H9 (cell line): Measurements from ENCODE around the gene DHRSX. TPM values are rescaled to one million over a fixed set of nuclear protein-coding genes. Genes with fewer than 3 reads are reported as not detected.

Experiments
- DNase-seq: peaks from one replicate; pipeline ENCODE4 v3.0.0-alpha.2; 2017
- H2AFZ ChIP-seq: one replicate; pipeline ENCODE4 v1.6.1; 2013; ENCODE audit warnings: mild to moderate bottlenecking, low read length, control low read depth, moderate library complexity
- H2AK5ac ChIP-seq: 2 replicates; pipeline ENCODE4 v1.6.1; 2013; ENCODE audit warnings: low read length, control low read depth, mixed read lengths; ENCODE audit not compliant: insufficient read length
- H2BK120ac ChIP-seq: one replicate; pipeline ENCODE4 v1.6.1; 2013; ENCODE audit warnings: low read depth, mild to moderate bottlenecking, low read length, control low read depth, inconsistent platforms; ENCODE audit not compliant: poor library complexity, severe bottlenecking
- H2BK12ac ChIP-seq: 2 replicates; pipeline ENCODE4 v1.6.1; 2013; ENCODE audit warnings: low read length, control low read depth, mixed read lengths, low read depth; ENCODE audit not compliant: insufficient read length
- H2BK15ac ChIP-seq: 2 replicates; pipeline ENCODE4 v1.6.1; 2013; ENCODE audit warnings: low read depth, low read length, control low read depth
- H2BK20ac ChIP-seq: one replicate; pipeline ENCODE4 v1.6.1; 2013; ENCODE audit warnings: low read depth, mild to moderate bottlenecking, low read length, control low read depth, inconsistent platforms; ENCODE audit not compliant: poor library complexity, severe bottlenecking
- H2BK5ac ChIP-seq: 2 replicates; pipeline ENCODE4 v1.6.1; 2013; ENCODE audit warnings: low read length, control low read depth, mixed read lengths; ENCODE audit not compliant: insufficient read length
- H3K14ac ChIP-seq: 2 replicates; pipeline ENCODE4 v1.6.1; 2013; ENCODE audit warnings: low read length, control low read depth; ENCODE audit not compliant: insufficient read depth
- H3K18ac ChIP-seq: 2 replicates; pipeline ENCODE4 v1.6.1; 2013; ENCODE audit warnings: low read depth, mild to moderate bottlenecking, mixed read lengths, low read length, control low read depth; ENCODE audit not compliant: insufficient read length
- H3K23ac ChIP-seq: 2 replicates; pipeline ENCODE4 v1.6.1; 2013; ENCODE audit warnings: low read length, control low read depth, mixed read lengths, low read depth; ENCODE audit not compliant: insufficient read length
- H3K23me2 ChIP-seq: 2 replicates; pipeline ENCODE4 v1.6.1; 2013; ENCODE audit warnings: low read depth, mild to moderate bottlenecking, mixed read lengths, low read length, control low read depth; ENCODE audit not compliant: insufficient read length, poor library complexity, severe bottlenecking
- H3K27ac ChIP-seq: 2 replicates; pipeline ENCODE4 v1.5.1; 2013; ENCODE audit warnings: low read length, control low read depth, mixed read lengths, low read depth; ENCODE audit not compliant: insufficient read length
- H3K27me3 ChIP-seq: 2 replicates; pipeline ENCODE4 v1.6.1; 2013; ENCODE audit warnings: low read length, control low read depth, inconsistent platforms; ENCODE audit not compliant: insufficient read depth
- H3K4ac ChIP-seq: 2 replicates; pipeline ENCODE4 v1.6.1; 2013; ENCODE audit warnings: low read depth, mild to moderate bottlenecking, control low read depth, inconsistent platforms, low read length, moderate library complexity
- H3K4me1 ChIP-seq: 2 replicates; pipeline ENCODE4 v1.6.1; 2013; ENCODE audit warnings: low read length, control low read depth, inconsistent platforms; ENCODE audit not compliant: insufficient read depth
- H3K4me2 ChIP-seq: 2 replicates; pipeline ENCODE4 v1.6.1; 2013; ENCODE audit warnings: low read length, control low read depth, mixed read lengths; ENCODE audit not compliant: insufficient read length, insufficient read depth
- H3K56ac ChIP-seq: 2 replicates; pipeline ENCODE4 v1.6.1; 2013; ENCODE audit warnings: low read depth, mild to moderate bottlenecking, mixed read lengths, low read length, control low read depth; ENCODE audit not compliant: insufficient read length
- H3K79me1 ChIP-seq: 2 replicates; pipeline ENCODE4 v1.6.1; 2013; ENCODE audit warnings: low read depth, mild to moderate bottlenecking, moderate library complexity, low read length, control low read depth, inconsistent platforms; ENCODE audit not compliant: insufficient read depth, poor library complexity, severe bottlenecking
- H3K79me2 ChIP-seq: 2 replicates; pipeline ENCODE4 v1.6.1; 2013; ENCODE audit warnings: low read length, control low read depth, inconsistent platforms; ENCODE audit not compliant: insufficient read depth
- H3K9ac ChIP-seq: 2 replicates; pipeline ENCODE4 v1.6.1; 2013; ENCODE audit warnings: low read length, control low read depth, mixed read lengths; ENCODE audit not compliant: insufficient read length; ENCODE audit errors: extremely low read depth
- H3K9me3 ChIP-seq: one replicate; pipeline ENCODE4 v1.6.1; 2013; ENCODE audit warnings: low read depth, low read length, inconsistent platforms; ENCODE audit not compliant: control insufficient read depth
- H3T11ph ChIP-seq: one replicate; pipeline ENCODE4 v1.6.1; 2013; ENCODE audit warnings: mild to moderate bottlenecking, low read length, control low read depth, inconsistent platforms
- H4K20me1 ChIP-seq: one replicate; pipeline ENCODE4 v1.6.1; 2013; ENCODE audit not compliant: control insufficient read depth, insufficient read length, insufficient read depth
- H4K5ac ChIP-seq: 2 replicates; pipeline ENCODE4 v1.6.1; 2013; ENCODE audit warnings: low read depth, mild to moderate bottlenecking, mixed read lengths, low read length, control low read depth; ENCODE audit not compliant: insufficient read length
- H4K8ac ChIP-seq: replicated peaks from 2 replicates; pipeline ENCODE4 v1.6.1; 2013; ENCODE audit warnings: low read length, control low read depth, mixed read lengths, low read depth; ENCODE audit not compliant: insufficient read length
- H4K91ac ChIP-seq: 2 replicates; pipeline ENCODE4 v1.6.1; 2013; ENCODE audit warnings: low read depth, mild to moderate bottlenecking, moderate library complexity, mixed read lengths, low read length, control low read depth; ENCODE audit not compliant: insufficient read length
- H3K27ac Mint-ChIP-seq, 3 experiments: 2 replicates in 2 of 3; 3 replicates in 1 of 3; pipeline ENCODE4 v1.8.0; 2020 to 2021; ENCODE audit warnings: mixed read lengths in 3 of 3, mild to moderate bottlenecking in 1 of 3, moderate library complexity in 1 of 3
- H3K27me3 Mint-ChIP-seq: 2 replicates; pipeline ENCODE4 v1.8.0; 2021; ENCODE audit warnings: low read depth, mild to moderate bottlenecking, moderate library complexity, mixed read lengths
- H3K36me3 Mint-ChIP-seq, 3 experiments: 2 replicates in 2 of 3; 3 replicates in 1 of 3; pipeline ENCODE4 v1.8.0; 2020 to 2021; ENCODE audit warnings: low read depth in 3 of 3, mixed read lengths in 3 of 3; ENCODE audit not compliant: insufficient read depth in 1 of 3
- H3K4me1 Mint-ChIP-seq, 2 experiments: 2 replicates each; pipeline ENCODE4 v1.8.0; 2020; ENCODE audit warnings: mixed read lengths in 2 of 2
- H3K4me3 Mint-ChIP-seq, 2 experiments: 2 replicates in 1 of 2; 3 replicates in 1 of 2; pipeline ENCODE4 v1.8.0; 2020 to 2021; ENCODE audit warnings: mild to moderate bottlenecking in 2 of 2, mixed read lengths in 2 of 2, moderate library complexity in 1 of 2
- H3K9me3 Mint-ChIP-seq, 2 experiments: 2 replicates in 1 of 2; 3 replicates in 1 of 2; pipeline ENCODE4 v1.8.0; 2020; ENCODE audit warnings: mild to moderate bottlenecking in 2 of 2, mixed read lengths in 2 of 2, moderate library complexity in 1 of 2
- WGBS: extraction: QIAGEN DNeasy Blood & Tissue Kit; methylation state at CpG from one replicate; pipeline ENCODE4 v1.1.7; 2013; ENCODE audit warnings: missing lambda C conversion rate, low lambda C conversion rate, mixed read lengths; ENCODE audit not compliant: insufficient read length; ENCODE audit errors: extremely low coverage; 5-methylcytosine and 5-hydroxymethylcytosine counted together
- total RNA-seq: library from RNA; stranded (reverse); gene quantifications from 2 replicates; pipeline ENCODE4 v1.2.1, GENCODE V29; 2021
- TF ChIP-seq, protein P1 (sequence below): fragments of 200-600 bp; sonication (generic); conservative IDR thresholded peaks from 3 replicates; pipeline ENCODE4 v1.8.0; 2021; ENCODE audit warnings: antibody characterized with exemption, mild to moderate bottlenecking

Gene DHRSX
- total RNA-seq, 1 experiment from 2014 or later = 44.0 TPM

DNA sequence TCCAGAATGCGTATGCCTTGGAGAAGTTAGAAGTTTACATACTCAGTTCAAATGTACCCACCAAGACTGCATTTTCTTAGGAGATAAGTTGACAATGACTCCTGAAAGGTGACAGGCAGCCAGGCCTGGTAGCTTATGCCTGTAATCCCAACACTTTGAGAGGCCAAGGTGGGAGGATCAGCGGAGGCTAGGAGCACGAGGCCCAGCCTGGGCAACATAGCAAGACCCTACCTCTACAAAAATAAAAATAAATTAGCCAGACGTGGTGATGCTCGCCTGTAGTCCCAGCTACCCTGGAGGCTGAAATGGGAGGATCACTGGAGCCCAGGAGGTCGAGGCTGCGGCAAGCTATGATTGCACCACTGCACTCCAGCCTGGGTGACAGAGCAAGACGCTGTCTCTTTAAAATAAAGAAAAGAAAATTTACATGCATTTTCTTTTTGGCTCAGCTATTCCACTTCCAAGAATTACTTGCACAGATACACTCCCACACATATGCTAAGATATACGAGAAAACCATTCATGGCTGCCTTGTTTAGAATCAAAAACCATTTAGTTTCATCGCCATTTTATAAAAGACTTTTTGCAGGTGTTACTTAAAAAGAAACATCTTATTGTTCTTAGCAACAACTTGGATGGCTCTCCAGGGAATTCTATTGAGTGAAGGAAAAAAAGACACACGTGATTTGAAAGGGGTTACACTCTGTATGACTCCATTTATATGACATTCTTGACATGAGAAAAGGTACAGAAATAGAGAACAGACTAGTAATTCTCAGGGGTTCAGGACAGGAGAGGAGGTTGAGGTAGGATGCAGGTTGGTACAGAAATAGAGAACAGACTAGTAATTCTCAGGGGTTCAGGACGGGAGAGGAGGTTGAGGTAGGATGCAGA lies 66.3 kb downstream of the DHRSX start:
- H3K18ac ChIP-seq = no peak overlapping the region
- no peaks in the 10 kb centered on the region for H3K4me1 ChIP-seq
- H2BK12ac ChIP-seq = no peak overlapping the region
- H2BK20ac ChIP-seq = no peak overlapping the region
- no CpG with 5 or more reads among the region's 12 CpGs for WGBS
- no peak overlapping the region for H3T11ph ChIP-seq
- H3K27me3 ChIP-seq = no peaks in the 10 kb centered on the region
- H2AFZ ChIP-seq = no peak overlapping the region
- no peaks in the 10 kb centered on the region for H4K20me1 ChIP-seq
- H2BK120ac ChIP-seq = no peak overlapping the region
- H3K23me2 ChIP-seq = no peaks in the 10 kb centered on the region
- peaks cover 8% of the 10 kb centered on the region in 2 experiments for H3K9me3 Mint-ChIP-seq
- no peak overlapping the region for H2AK5ac ChIP-seq
- no peak overlapping the region for H4K8ac ChIP-seq
- no peak overlapping the region for H3K4me3 Mint-ChIP-seq
- H3K27ac Mint-ChIP-seq = peak overlapping the region in 2 of 3 experiments; percentile 0 to 38; a peak in 1 of 7 replicates
- H3K23ac ChIP-seq = no peak overlapping the region
- peaks cover 5% of the 10 kb centered on the region for H3K9me3 ChIP-seq
- no peak overlapping the region for H2BK15ac ChIP-seq
- no peaks in the 10 kb centered on the region for H3K27me3 Mint-ChIP-seq
- no peak overlapping the region for H4K91ac ChIP-seq
- no peak overlapping the region for H4K5ac ChIP-seq
- H3K4me2 ChIP-seq = no peak overlapping the region
- no peaks in the 10 kb centered on the region for H3K79me2 ChIP-seq
- no peak overlapping the region for H3K4ac ChIP-seq
- H3K4me1 Mint-ChIP-seq = no peaks in the 10 kb centered on the region
- TF ChIP-seq, protein P1, sequence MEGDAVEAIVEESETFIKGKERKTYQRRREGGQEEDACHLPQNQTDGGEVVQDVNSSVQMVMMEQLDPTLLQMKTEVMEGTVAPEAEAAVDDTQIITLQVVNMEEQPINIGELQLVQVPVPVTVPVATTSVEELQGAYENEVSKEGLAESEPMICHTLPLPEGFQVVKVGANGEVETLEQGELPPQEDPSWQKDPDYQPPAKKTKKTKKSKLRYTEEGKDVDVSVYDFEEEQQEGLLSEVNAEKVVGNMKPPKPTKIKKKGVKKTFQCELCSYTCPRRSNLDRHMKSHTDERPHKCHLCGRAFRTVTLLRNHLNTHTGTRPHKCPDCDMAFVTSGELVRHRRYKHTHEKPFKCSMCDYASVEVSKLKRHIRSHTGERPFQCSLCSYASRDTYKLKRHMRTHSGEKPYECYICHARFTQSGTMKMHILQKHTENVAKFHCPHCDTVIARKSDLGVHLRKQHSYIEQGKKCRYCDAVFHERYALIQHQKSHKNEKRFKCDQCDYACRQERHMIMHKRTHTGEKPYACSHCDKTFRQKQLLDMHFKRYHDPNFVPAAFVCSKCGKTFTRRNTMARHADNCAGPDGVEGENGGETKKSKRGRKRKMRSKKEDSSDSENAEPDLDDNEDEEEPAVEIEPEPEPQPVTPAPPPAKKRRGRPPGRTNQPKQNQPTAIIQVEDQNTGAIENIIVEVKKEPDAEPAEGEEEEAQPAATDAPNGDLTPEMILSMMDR = no peak
- H3K14ac ChIP-seq = no peak overlapping the region
- H3K9ac ChIP-seq = no peak overlapping the region
- no peak overlapping the region for H3K56ac ChIP-seq
- no peak for DNase-seq
- no peaks in the 10 kb centered on the region for H3K79me1 ChIP-seq
- no peak overlapping the region for H3K27ac ChIP-seq
- peaks cover 35 to 65% (median 53%) of the 10 kb centered on the region in 3 experiments for H3K36me3 Mint-ChIP-seq
- H2BK5ac ChIP-seq = no peak overlapping the region
